Measurements from ENCODE around the gene HGS.

DNA sequence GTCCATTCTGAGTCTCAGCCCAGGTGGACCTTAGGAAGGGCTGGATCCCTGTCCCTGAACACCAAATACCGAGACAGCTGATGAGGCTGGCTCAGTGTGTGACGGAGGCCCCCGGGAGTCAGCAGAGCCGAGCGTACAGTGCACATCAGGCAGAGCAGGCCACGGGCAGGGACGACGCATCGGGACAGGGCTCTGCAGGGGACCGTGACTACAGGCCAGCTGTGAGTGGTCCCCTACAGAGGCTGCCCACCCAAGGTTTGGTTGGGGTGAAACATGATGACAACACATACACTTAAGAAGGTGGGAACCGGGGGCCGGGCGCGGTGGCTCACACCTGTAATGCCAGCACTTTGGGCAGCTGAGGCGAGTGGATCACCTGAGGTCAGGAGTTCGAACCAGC is 10.9 kb upstream of the HGS start:
- TF ChIP-seq CTCF (IDR thresholded peaks at IDR 0.05) (no peak), POLR2A (IDR thresholded peaks at IDR 0.05) (no peak)

Data from thyroid gland (tissue), 4 donors.